ENCODE data around the gene MEF2C.

The MEF2C gene

GRCh38 chr5:88888291-88888690 lies 5.3 kb upstream of the MEF2C start:
- no peak for DNase-seq

- no peak for DNase-seq
Measured at GRCh38 chr5:88887342-88887741, 4.4 kb upstream of the MEF2C start.

- DNase-seq, result no peak
Measured at GRCh38 chr5:88886746-88887341, 3.9 kb upstream of the MEF2C start.

- no peak for DNase-seq
Measured at GRCh38 chr5:88886252-88886651, 3.3 kb upstream of the MEF2C start.

GRCh38 chr5:88885002-88885401 lies 2.0 kb upstream of the MEF2C start:
- no peak for DNase-seq

- no peak for DNase-seq
Measured at GRCh38 chr5:88884608-88884877, 1.6 kb upstream of the MEF2C start.

GRCh38 chr5:88883836-88884607 lies 1.0 kb upstream of the MEF2C start:
- no peak for DNase-seq

GRCh38 chr5:88882276-88883038 lies 527 bp downstream of the MEF2C start:
- DNase-seq, result no peak

- DNase-seq, result no peak
Measured at GRCh38 chr5:88881571-88881971, 1.4 kb downstream of the MEF2C start.

- DNase-seq, result no peak
Measured at GRCh38 chr5:88880201-88880600, 2.8 kb downstream of the MEF2C start.

- DNase-seq, result no peak
Measured at GRCh38 chr5:88879724-88880123, 3.3 kb downstream of the MEF2C start.

- DNase-seq, result no peak
Measured at GRCh38 chr5:88878976-88879375, 4.0 kb downstream of the MEF2C start.

GRCh38 chr5:88877826-88878225 lies 5.2 kb downstream of the MEF2C start:
- DNase-seq, result no peak

- no peak for DNase-seq
Measured at GRCh38 chr5:88876714-88877113, 6.3 kb downstream of the MEF2C start.

- DNase-seq, result no peak
Measured at GRCh38 chr5:88875341-88876234, 7.4 kb downstream of the MEF2C start.

- DNase-seq, result no peak
Measured at GRCh38 chr5:88873447-88873846, 9.5 kb downstream of the MEF2C start.

- DNase-seq, result no peak
Measured at GRCh38 chr5:88872971-88873370, 10.0 kb downstream of the MEF2C start.

- no peak for DNase-seq
Measured at GRCh38 chr5:88870285-88870684, 12.7 kb downstream of the MEF2C start.

GRCh38 chr5:88868468-88869068 lies 14.4 kb downstream of the MEF2C start:
- no peak for DNase-seq

- DNase-seq, result no peak
Measured at GRCh38 chr5:88867638-88868037, 15.3 kb downstream of the MEF2C start.

GRCh38 chr5:88863523-88863922 lies 19.5 kb downstream of the MEF2C start:
- DNase-seq, result no peak

- DNase-seq, result no peak
Measured at GRCh38 chr5:88862547-88863175, 20.3 kb downstream of the MEF2C start.
